GM21423 (cell line): Measurements from ENCODE around the gene CT55.
A peak's percentile ranks its signal among the peaks of the same experiment; 100 is the strongest.
"Not testable (repeated sequence)": the region's sequence is repeated elsewhere in the genome, so short reads cannot be mapped to it uniquely, and the experiment has no call there.

ENCODE experiments used
- ATAC-seq: cut with Tn5 transposase; IDR thresholded peaks from one replicate; pipeline ENCODE4 v1.9.1; 2021; ENCODE audit warnings: mild to moderate bottlenecking, moderate library complexity; ENCODE audit not compliant: unreplicated experiment

Gene CT55, protein sequence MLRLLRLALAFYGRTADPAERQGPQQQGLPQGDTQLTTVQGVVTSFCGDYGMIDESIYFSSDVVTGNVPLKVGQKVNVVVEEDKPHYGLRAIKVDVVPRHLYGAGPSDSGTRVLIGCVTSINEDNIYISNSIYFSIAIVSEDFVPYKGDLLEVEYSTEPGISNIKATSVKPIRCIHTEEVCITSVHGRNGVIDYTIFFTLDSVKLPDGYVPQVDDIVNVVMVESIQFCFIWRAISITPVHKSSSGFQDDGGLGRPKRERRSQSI

DNA sequence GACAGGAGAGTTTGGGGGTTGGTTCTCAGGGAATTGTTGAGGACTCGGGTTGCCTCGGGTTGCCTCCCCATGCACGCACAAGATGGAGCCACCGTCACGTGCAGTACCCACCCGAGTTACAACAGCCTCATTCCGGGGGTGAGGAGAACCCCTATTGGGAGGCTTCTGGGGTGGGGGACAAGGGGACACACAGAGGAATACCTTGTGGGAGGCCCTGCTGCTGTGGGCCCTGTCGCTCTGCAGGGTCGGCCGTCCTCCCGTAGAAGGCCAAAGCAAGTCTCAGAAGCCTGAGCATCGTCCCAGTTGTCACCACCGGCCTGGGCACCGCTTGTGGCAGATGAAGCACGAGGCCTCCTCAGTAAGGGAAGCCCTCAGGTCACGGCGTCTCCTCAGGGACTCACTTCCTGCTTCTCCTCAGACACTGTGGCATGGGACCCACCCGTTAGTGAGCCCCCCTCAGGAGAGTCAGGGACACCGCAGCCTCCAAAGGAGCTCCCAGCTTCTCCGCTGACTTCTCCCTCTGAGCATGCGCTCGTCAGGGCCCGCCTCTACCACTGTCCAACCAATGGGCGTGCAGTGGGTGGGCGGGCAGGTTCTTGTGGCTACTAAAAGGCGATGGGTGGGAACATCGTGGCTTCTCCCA is at the start of gene CT55:
Gene CT55, minus strand, starts transcription at position 522 of the 643 bp plus-strand sequence. Its CDS starts 227 bp downstream, at position 295.
- ATAC-seq: no peak

DNA sequence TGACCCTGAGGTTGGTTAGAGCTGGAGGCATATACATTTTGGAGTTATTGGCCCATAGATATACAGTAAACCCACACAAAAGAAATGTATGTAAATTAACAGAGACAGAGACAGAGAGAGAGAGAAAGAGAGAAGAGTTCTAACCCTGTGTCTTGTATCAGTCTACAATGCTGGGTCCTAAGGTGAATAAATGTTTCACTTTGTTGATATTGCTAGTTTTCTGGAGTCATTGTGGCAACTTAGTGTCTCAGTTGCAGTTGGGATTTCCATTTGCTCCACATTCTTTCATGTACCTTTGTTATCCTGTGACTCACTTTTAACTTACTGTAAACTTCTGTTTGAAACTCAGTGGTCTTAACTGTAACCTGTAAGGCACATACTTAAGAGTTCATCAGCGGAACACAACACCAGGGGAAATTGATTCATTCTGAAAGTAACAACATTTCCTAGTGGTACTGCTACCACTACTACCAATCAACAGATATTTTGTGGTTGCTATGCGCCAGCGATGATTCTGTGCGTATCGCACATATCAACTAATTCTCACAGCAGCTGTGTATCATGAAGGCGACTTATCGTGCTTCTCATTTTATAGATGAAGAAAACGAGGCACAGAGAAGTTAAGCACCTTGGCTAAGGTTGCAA is 42.1 kb upstream of the CT55 start:
- no peak for ATAC-seq

DNA sequence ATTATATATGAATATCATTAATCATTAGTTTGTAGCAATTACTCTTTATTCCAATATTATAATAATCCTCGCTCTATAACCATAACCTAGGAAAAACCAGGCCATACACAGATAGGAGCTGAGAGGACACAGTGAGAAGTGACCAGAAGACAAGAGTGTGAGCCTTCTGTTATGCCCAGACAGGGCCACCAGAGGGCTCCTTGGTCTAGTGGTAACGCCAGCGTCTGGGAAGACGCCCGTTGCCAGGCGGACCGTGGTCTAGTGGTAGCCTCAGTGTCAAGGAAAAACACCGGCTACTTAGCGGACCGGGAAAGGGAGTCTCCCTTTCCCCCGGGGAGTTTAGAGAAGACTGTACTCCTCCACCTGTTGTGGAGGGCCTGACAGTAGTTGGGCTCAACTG is 35.2 kb upstream of the CT55 start:
- not testable (repeated sequence) for ATAC-seq

DNA sequence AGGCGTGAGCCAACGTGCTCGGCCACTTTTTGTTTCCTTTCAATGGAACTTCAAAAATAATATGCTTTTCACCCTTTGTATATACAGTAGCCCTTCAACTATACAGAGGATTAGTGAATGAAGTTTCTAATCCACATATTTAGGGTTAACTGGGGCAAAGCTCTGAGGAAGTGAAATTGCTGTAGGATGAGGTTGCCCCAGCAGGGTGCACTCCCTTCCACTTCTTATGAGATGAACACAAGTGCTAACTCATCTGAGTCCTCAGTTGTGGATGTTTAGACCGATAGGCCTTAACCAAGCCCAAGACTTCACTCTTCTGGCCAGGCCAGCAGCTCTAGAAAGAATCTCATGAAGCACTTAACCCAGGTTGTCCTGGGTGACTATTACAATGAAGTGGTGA is 29.1 kb upstream of the CT55 start:
- no peak for ATAC-seq

DNA sequence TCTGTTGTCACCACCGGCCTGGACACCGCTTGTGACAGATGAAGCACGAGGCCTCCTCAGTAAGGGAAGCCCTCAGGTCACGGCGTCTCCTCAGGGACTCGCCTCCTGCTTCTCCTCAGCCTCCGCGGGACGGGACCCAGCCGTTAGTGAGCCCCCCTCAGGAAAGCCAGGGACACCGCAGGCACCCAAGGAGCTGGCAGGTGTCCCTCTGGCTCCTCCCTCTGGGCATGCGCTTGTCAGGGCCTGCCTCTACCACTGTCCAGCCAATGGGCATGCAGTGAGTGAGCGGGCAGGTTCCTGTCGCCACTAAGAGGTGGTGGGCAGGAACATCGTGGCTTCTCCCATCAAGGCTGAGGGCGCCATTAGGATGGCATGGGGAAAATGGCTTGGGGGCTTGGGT is 23.5 kb upstream of the CT55 start:
- no peak for ATAC-seq

DNA sequence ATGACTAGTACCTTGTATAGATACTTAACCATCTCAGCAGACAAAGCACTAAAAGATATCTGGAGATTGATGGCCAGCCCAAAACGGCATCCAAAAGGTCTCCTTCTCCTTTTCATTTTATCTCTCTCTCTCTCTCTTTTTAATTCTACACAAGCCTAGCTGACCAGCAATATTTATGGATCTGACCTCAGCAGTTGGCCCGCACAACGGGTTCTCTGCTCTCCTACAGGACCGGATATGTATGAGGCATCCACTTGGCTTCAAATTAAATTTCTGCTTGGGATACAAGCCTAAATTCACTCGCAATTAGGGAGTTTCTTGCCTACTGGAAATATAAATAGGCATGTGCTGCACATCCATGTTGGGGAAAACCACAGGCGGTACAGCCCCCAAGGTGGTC is 22.5 kb upstream of the CT55 start:
- no peak for ATAC-seq

DNA sequence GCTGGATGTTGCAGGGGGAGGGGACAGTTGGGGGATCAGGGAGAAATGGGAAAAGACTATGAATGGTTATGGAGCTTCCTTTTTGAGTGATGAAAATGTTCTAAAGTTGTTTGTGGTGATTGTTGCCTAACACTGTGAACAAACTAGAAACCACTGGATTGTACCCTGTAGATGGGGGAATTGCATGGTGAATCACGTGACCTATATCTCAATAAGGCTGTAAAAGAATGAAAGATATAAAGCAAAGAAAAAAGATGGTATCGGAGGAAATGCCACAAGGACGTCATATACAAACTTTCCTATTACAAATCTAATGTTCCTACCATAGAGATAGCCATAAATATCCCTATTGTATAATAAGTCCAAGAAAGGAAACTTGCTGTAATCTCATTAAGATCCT is 20.6 kb upstream of the CT55 start:
- no peak for ATAC-seq

DNA sequence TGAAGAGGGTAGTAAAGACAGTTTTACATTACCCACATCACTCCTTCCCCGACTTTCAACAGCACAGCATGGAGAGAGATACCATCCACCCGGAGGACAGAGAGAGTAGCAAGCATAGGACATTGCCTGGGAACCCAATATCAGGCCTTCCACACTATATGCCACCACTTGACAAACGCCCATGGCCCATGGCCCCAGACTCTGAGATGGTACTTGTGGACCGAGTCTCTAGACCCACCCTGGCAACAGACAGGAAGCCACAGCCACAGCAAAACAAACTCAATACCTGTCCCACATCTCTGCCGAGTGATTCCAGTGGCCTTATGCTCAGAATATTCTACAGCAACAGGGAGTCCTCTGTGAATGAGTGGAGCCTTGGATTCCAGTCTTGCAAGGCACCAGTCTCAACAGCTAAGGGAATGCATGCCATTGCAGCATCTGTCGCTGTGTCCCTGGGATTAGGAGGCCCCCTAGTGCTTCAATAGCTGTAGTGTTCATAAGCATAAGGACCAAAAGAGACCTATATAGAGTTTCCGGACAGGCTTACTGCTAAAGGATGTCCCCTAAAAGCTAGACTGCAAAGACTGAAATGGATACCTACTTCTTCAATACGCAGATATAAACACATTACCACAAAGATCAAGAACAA is 14.7 kb upstream of the CT55 start:
- ATAC-seq: peak; percentile 71

DNA sequence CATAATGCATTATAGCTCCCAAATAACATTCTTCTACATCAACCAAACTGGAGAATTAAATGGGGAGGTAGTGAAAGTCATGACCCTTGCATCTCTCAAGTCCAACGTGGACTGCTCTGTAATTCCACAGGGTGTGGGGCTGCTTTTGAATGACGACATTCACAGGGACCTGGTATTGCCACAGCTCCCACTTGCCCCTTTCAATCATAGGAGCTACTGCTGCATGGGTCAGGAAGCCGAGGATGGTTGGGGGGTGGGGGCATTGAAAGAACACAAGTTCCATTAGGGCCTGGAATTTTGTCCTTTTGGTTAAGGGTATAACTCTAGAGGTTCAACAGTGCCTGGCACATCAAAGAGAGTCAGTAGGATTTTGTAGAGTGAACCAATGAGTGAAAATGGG is 7.4 kb upstream of the CT55 start:
- ATAC-seq: no peak

DNA sequence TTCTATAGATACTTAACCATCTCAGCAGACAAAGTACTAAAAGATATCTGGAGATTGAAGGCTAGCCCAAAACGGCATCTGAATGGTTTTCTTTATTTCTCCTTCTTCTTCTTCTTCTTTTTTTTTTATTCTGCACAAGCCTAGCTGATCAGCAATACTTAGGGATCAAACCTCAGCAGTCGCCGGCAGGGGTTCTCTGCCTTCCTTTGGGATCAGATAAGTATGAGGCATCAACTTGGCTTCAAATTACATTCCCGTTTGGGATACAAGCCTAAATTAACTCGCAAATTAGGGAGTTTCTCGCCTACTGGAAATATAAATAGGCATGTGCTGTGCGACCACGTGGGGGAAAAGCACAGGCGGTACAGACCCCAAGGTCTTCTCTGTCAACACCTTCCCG is 730 bp downstream of the CT55 start:
- no peak for ATAC-seq

DNA sequence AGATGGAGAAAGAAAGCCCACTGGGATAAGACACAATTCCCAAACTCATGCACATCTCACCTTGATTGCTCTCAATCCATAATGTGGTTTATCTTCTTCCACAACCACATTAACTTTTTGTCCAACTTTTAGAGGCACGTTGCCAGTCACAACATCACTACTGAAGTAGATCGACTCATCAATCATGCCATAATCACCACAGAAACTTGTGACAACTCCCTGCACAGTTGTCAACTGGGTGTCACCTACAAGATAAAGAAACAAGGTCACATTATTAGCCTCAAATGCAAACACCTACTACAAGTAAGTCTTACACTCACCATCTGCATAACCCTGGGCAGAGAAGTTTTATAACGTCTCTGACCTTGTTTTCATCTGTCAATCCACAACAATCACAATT is 1.7 kb downstream of the CT55 start:
- not testable (repeated sequence) for ATAC-seq

DNA sequence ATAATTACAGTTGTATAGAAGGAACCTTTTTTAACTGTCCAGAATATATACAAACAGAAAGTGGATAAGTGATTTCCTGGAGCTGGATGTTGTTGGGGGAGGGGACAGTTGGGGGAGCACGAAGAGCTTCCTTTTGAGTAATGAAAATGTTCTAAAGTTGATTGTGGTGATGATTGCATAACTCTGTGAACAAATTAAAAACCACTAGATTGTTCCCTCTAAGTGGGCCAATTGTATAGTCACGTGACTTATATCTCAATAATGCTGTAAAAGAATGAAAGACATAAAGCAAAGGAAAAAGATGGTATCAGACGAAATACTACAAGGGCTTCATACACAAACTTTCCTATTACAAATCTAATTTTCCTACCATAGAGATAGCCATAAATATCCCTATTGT is 2.7 kb downstream of the CT55 start:
- no peak for ATAC-seq

DNA sequence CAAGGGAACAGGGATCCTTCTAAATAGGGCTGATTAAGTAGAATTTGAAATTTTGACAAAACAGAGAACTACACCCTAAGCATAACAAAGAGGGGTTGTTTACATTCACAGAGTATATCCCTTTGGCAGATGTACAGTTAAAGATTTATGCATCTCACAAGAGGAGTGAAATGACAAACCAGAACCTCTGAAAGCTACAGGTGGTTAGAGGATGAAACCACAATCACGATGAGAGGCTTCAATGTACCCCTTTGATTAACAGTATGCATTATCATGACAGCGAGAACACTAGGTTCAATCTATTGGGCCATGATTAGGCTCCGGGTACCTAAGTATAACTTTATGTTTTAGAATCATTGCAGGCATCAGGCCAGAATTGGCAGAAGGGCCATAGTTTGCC is 16.5 kb downstream of the CT55 start:
- ATAC-seq: not testable (repeated sequence)

DNA sequence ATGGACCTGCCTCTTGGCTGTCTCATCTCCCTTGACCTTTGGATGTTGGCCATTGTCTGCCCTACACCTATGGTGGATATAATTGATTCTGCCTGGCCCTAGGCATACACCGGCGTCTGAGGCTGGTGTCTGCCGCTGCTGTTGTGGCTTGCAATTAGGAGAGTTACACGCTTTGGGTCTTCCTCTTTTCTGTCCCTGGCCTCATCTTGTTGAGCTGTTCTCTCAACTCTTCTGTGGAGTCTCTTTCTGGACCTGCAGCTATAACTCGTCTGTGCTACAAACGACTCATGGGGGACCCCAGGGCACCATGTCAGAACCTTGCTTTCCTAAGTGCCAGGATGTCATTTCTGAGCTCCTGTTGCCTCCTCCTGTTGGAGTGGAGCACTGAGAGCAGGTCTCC is 45.1 kb downstream of the CT55 start:
- not testable (repeated sequence) for ATAC-seq

DNA sequence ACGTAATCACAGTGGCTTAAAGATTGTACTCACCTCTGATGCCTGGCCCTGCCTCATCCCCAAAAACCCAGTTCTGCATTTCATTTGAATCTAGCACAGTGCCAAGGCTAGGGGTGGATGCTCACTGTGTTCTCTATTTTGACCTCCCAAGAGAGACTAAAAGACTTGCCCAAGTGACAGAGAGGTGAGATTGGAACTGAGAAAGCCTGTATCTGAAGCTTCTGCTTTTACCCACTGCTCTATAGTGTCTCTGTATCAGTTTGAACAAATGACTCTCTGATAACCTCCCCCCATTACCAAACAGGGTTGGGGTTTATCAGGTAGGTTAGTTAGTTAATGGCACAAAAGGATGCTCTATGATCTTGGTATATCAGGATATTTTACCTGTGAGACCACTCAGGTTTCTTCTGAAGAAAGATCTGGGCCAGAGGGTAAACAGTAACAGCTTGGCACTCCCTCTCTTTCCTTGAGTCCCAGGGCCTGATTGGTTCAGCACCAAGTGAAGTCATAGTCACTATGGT is 51.1 kb downstream of the CT55 start, which contains the start of gene ETDB:
Gene ETDB, minus strand, starts transcription at position 471 of the 521 bp plus-strand sequence. CDS start 1,265 bp downstream, outside the sequence.
- ATAC-seq: not testable (repeated sequence)

DNA sequence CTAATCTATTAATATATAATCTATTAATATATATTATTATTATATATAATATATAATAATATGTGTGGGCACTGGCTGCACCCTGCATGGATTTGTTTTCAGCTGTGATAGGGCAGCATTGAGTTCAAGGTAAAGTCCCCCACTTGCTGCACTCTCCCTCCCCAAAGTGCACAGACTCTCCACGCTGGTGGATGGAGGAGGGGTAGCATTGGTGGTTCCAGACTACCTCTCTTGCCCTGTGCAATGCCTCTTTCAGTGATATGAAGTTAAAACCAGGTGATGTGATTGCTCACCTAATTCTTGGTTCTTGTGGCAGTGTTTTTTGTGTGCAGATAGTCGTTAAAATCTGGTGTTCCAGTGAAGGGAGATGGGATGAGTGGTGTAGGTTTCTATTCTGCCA is 55.1 kb downstream of the CT55 start:
- ATAC-seq: not testable (repeated sequence)

DNA sequence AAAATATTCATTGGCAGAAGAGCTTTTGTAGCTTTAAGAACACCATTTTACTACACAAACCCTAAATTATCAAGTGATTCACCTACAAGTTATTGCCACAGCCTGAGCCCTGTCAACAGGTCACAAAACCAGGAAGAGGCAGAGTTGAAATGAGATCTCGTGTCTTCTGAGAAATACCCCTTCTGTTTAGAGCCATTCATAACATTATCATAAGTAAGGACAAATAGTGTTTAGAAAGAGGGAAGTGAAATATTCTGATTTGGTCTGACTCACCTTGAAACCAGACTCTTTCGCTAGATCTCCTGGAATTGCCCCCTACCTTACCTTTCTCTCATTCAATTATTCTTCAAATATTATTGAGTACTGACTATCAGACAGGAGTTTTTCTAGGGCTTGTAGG is 56.8 kb downstream of the CT55 start:
- peak; percentile 98 for ATAC-seq

DNA sequence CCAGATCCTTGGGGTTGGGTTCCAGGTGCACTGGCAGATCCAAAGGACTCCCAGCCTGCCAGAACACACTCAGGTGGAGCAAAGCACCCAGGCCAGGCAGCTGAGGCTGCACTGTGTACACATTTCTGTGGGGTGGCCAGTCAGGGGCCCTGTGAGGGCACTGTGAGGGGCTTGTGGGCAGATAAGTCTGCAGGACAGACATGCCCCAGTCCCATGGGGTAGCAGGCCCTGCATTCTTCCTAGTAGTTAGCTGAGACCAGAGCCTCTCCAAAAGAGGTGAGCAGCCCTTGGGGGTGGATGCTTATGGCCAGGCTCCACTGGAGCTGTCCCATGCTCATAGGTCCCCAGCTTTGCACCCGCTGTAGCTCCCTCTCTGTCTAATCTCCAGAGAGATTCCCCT is 58.5 kb downstream of the CT55 start:
- no peak for ATAC-seq

DNA sequence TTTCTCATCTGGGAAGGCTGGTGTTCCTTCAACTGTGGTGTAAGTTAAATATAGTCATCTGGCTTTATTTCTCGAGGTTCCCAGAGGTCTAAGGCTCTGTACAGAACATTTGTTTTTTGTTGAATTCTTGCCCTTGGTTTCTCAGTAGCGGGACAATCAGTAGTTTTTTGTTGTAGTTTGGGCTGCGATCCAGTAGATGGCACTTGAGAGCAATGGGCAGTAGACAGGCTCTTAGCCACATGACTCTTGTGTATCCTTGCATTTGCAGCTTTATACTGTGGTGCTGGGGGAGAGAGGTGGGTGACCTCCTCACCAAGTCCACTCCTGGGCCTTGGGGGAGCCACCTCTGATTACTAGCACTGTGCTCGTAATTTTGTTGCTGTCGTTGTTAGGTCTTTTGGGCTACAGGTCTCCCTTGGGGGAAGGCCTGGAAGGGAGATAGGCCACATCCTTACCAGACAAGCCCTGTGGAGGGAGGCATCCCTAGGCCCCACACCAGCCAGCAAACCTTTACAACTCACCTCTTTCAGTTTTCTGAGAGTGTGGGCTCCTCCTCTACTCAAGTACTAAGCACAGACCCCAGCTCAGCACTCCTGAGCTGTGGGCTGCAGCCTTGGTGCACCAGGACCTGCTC is 59.0 kb downstream of the CT55 start:
- no peak for ATAC-seq

DNA sequence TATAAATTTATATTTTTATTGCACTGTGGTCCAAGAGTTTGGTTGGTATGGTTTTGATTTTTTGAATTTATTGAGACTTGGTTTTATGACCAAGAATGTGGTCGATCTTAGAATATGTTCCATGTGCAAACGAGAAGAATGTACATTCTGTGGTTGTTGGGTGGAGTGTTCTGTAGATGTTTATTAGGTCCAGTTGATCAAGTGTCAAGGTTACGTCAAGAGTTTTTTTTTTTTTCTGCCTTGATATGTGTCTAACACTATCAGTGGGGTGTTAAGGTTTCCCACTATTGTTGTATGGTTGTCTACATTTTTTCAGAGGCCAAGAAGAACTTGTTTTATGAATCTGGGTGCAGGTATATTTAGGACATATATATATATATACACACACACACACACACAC is 61.6 kb downstream of the CT55 start:
- ATAC-seq: no peak
